ENCODE measurements around the gene RNF8.

Gene RNF8

DNA sequence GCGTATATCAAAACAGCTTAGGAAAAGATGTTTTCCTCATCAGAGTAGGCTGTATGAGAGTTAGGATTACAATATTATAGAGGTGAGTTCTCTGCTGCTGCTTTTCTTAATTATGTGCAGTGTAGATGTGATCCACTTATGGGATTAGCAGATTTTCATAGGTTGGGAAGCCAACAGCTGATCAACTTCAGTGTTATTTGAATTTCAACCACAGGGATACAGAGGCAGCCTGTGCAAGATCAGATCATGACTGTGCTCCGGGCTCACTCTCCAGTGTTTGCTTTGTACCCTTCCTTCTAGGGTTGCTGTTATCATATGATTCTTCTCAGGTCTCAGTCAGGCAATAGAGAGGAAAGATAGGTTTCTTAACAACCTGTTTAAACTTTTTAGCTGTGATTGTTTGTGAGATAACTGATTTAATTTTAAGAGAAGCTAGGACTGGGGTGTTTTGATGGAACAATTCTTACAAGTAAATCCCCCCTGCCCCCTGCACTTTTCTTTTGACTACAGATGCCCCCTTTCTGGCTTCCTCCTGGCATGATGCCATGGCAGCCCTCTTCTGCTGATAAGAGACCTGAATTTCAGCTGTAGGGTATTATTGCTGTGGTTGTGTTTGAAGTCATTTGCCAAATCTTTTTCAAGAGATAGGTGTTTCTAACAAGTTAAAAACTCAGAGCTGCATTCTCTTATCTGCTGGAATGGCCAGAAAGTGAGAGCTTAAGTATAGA is 8.5 kb downstream of the RNF8 start:
- DNase-seq, result no peak

DNA sequence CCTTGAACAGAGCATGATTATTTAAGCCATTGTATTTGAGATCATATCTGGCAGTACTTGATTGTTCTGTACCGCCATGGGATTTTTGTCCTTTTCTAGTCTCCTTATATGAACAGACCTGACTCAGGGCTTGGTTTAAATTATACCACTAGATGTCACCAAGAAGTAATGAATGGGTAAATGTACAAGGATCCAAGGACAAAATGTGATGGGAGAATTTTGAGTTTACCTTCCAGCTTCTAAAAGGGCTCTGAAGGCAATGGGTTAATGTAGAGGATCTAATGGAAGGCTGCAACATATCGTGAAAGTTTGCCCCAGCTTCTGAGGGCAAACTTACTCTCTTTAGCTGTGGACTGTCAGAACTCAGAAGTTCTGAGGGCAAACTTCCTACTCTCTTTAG is 12.0 kb downstream of the RNF8 start:
- DNase-seq, result peak; percentile 32

DNA sequence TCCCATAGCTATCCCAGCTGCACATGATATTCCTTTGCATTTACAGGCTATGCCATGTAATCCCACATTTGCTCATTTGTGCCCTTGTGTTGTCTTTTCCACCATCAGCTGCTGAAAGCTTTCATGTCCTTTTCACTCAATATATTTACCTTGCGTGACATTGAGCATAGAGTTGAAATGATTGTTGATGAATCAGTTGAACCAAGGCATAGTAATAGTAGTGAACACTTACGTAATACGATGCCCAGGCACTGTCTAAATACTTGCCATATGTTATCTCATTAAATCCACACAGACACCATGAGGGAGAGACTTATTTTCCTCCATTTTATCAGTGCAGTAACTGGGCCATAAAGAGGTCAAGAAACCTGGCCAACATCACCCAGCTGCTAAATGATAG is 13.1 kb downstream of the RNF8 start:
- no peak for DNase-seq

- no peak for DNase-seq
These were observed 15.2 kb downstream of the RNF8 start for GRCh38 chr6:37368961-37369320.

DNA sequence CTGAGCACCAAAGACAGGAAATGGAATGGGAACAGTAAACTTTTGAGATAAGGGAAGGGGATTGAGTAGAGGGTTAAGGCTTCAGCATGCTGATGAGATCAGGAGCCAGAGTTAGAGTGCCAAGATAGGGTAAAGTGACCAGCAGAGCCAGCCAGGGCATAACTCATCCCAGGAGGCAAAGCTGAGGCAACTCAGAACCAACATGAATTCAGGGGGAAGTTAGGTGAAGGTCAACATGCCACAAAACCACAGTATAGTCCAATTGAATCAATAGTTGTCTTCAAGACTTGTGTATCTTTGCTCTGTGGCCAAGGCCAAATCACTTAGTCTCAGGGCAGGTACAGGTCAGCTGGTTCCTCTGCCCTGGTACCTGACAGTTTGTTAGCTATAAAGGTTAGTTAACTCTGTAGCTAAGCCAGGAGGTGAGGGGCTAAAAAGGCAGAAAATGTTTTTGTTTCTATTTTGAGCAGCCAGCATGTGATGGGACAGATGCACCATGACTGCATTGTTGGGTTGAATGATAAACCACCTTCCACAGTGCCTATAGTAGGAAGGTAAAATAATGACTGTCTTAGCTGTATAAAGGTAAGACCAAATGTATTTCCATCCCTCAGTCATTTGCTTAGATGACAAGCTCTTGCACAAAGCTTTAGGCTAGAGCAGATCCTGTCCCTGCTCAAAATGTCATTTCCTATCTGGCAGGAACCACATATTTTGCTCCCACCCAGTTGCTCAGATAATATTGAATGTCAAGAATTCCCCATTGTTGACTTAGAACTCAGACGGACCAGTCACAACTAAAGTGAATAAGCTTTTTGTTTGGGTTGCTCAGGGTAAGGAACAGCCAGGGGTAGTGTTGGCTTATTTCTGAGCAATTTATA is 15.8 kb downstream of the RNF8 start:
- no peak for DNase-seq

DNA sequence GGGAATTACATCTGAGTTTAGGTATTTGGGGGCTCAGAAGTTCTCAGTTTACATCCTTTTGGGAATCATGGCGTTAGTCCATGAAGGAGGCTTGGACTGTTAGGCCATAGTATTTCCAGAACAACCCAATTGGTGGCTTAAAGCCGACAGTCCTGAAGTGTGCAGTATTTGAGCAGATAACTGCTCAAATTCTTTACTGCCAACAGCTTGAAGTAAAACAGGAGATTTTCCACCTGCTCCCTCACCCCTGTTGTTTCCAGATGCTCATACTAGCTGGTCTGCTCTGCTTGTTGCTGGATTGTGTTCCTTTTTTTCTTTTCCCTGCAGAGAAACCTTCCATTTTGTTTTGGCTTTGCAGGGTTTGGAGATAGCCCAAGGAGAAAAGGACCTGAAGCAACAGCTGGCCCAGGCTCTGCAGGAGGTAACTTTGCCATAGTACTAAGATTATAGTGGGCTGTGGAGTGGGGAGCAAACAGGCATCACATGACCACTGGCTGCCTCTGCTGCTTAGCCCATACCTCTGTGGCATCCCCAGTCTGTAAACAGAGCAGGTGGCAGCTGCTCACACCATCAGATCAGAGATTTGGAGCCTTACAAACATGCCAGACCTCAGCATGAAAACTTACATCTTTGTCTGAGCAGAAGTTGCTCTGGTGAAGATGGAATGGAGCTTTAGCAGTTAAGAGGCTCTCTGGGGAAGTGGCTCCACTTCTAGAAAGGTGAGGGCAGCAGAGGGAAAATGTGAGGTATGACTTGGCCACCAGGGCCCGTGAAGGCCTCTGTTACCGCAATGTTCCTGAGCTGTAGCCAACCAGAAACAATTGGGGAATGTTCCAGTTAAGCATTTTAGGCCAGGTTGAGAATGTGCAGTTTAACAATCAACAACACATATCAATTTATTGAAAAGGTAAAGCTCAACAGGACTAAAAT is 17.6 kb downstream of the RNF8 start:
- DNase-seq, result no peak

- no peak for DNase-seq
These were observed 18.3 kb downstream of the RNF8 start for GRCh38 chr6:37372116-37372515.

GRCh38 chr6:37373822-37374471 is 20.2 kb downstream of the RNF8 start:
- DNase-seq, result no peak

GRCh38 chr6:37375376-37375775 is 21.6 kb downstream of the RNF8 start:
- no peak for DNase-seq

DNA sequence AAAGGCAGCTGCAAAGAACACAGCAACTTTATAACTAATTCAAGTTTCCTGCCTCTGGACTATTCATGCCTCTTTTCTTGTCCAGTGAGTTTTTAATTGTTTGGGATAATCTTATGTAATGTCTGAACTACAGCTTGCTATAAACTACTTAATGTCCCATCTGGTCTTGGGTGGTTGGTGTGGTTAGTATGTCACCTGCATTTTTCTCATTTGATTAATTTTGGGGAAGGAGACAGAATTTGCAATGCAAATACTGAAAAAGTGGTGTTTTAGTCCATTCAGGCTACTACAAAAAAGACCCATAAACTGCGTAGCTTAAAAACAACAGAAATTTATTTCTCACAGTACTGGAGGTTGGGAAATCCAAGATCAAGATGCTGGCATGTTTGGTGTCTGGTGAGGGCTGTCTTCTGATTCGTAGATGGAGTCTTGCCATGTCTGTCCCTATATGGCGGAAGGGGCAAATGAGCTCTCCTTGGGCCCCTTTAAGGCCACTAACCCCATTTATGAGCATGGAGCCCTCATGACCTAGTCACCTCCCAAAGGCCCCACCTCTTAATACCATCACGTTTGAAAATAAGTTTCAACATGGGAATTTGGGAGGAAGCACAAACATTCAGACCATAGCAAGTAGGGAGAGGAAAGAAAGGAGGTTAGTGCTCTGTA is 22.4 kb downstream of the RNF8 start:
- DNase-seq, result no peak

GRCh38 chr6:37381579-37381978 is 27.8 kb downstream of the RNF8 start:
- DNase-seq, result peak; percentile 53

DNA sequence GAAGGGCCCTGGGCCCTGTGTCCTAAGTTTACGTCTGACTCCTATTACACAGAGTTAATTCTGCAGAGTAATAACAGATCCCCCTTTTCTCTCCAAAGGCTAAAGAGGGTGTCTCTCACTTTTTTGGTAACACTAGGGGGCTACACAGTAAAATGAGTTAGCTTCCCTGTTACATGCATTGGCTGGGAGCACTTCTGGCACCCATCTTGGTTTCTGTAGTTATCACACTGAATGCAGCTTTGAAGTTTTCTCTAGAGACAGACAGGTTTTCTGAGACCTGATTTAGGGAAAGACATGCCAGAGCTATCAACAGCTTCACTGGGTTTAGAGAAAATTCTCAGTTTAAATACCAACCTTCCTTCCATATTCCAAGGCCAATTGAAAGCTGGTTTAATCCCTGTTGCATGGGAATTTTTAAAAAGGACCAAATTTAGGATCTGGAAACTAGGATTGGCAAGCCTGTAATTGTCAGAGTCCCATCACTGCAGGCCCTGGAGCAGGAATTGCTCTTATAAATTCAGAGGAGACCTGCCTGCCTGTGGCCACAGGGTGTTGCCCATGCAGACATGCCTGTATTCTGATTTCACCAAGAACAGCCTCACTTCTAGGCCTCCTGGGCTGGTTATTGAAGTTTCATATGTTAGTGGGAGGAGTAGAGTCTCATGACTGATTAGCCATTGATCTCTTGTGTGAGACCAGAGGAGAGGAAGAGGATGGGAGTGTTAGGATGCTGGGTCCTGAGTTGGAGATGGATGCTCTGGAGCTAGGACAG is 29.4 kb downstream of the RNF8 start:
- no peak for DNase-seq

DNA sequence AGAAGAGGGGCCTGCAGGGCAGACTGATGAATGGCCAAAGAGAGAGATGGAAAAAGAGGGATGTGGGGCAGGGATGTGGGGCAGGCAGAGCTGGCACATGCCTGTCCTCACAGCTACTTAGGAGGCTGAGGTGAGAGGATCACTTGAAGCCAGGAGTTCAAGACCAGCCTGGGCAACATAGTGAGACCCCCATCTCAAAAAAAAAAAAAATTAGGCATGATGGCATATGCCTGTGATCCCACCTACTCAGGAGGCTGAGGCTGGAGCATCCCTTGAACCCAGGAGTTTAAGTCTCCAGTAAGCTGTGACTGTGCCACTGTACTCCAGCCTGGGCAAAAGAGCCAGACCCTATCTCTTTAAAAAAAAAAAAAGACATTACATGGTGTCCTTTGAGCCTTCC is 34.8 kb downstream of the RNF8 start:
- DNase-seq, result no peak

GRCh38 chr6:37389857-37390256 is 36.1 kb downstream of the RNF8 start:
- DNase-seq, result no peak

DNA sequence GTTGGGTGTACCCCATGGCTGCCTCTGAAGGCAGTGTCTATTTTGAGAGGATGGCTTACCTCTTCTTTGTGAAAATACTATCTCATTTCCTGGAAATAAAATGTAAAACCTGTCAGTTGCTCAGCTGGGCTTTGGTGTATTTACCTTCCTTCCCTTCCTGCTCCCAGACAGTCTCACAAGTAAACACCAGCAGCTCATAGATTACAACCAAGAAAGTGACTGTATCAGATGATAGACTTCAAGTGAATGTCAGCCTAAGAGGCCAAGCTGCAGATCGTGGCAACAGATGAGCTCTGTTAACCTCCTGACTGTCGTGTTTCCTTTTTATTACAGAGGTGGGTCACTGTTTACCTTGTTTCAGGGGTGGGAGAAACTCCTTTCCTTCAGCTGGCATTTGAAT is 37.3 kb downstream of the RNF8 start:
- no peak for DNase-seq

DNA sequence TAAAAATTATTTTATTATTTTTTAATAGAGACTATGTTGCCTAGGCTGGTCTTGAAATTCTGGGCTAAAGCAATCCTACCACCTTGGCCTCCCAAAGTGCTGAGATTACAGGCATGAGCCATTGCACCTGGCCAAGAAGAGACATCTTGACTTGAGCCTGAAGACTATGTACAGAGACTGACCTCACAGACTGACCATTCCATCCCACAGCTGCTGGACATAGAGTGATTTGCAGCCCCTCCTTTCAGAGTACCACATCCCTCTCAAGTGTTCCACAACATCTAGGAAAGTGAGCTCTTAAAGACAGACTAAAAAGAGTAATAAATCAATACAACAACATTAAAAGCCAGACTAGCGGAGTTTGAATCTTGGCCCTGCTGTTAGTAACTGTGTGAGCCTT is 39.0 kb downstream of the RNF8 start:
- DNase-seq, result no peak

DNA sequence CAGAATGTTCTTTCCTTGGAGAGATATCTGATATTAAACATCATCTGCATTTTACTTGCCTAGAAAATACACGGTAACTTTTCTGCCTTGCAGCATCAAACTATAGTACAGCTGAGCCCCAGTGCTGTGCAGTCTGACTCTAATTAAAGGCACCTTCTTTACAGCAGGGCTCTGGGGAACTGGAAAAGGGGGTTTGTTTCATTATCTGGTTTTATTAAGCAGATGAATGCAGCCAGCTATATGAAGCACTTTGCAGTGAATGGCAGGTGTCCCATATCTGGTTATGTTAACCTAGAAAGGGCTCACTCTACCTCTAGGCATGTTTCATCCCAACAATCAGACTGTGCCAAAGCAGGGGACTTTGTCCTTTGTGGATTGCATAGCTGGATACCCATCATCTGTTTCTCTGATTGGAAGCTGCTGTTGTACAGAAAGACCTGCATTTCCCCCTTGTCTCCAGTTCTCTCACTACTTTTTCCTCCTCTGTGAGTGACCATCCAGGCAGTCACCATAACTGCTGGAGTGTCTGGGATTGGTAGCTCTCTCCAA is 39.7 kb downstream of the RNF8 start:
- DNase-seq, result no peak

DNA sequence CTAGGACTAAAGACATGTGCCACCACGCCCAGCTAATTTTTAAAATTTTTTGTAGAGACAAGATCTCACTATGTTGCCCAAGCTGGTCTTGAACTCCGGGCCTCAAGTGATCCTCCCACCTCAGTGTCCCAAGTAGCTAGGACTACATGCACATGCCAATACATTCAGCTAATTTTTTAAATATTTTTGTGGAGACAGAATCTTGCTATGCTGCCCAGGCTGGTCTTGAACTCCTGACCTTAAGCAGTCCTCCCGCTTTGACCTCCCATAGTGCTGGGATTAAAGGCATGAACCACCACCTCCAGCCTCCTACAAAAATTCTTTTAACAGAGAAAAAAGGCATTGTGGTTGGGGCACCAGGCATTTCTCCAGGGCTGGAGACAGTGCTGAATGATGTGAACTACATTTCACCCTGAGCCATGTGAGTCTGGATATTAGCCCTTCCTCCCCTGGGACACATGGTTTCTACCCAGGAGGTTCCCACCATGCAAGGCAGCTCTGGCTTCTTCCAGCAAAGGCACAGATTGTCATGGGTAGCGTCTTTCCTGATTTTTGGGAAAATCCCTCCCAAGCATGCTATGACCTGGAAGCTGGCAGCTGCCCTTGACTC is 42.9 kb downstream of the RNF8 start:
- DNase-seq, result no peak

DNA sequence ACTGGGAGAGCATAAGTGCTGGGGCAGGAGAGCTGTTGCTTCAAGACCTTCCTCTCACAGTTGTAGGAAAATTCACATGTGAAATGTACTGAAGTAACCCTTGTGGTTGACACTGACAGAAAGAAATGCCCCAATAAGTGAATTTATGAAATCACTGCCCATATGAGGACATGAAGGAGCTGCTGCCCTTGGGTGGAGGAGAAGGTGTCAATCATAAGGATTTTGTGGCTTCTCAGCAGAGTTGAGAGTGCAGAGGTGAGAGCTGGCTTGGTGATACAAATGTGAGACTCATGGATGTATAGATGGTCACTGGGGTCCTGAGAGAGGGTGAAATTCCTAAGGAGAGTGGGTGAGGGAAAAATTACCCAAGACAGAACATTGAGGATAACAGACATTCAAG is 45.3 kb downstream of the RNF8 start:
- no peak for DNase-seq

- no peak for DNase-seq
These were observed 46.2 kb downstream of the RNF8 start for GRCh38 chr6:37399795-37400490.
